ENCODE data around the gene CCT5. TPM values are rescaled to one million over a fixed set of nuclear protein-coding genes. Genes with fewer than 3 reads are reported as not detected.
"Not testable (repeated sequence)": the region's sequence is repeated elsewhere in the genome, so short reads cannot be mapped to it uniquely, and the experiment has no call there.

The CCT5 gene
- polyA plus RNA-seq, 4 donors: 152 to 270 (median 258) TPM

DNA sequence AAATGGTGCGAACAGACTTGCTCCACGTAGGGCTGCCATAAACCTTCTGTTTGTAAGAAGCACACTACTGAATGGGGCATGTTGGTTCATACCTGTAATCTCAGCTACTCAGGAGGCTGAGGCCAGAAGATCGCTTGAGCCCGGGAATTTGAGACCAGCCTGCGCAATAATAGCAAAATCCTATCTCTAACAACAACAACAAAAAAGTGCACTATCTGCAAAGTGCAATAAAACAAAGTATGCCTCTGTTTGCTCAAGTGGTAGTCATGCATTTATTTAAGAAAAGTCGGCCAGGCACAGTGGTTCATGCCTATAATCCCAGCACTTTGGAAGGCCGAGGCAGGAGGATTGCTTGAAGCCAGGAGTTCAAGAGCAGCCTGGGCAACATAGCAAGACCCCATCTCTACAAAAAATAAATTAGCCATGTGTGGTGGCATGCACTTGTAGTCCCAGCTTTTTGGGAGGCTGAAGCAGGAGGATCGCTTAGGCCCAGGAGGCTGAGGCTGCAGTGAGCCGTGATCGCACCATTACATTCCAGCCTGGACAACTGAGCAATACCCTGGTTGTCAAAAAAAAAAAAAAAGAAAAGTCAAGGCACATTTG lies 5.6 kb upstream of the CCT5 start:
- no peak for DNase-seq (ENCODE audit: low read depth in 4 of 4, low spot score in 3 of 4)

DNA sequence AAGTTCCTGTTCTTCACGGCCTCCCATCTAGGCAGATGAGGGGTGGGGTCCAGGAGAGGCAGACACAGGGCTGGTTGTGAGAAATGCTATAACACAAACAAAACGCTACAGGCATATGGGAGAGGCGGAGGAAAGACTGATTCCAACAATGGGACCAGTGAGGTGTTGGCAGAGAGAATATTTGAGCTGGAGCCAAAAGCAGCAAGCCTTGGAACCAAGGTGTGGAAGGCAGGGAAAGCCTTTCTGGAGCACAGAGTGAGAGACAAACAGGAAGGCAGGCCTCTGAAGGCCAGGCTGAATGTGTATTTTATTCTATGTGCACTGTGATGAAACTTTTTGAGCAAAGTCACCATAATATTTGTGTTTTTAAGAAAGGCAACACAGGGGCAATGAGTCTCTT lies 3.3 kb upstream of the CCT5 start:
- DNase-seq (ENCODE audit: low read depth in 4 of 4, low spot score in 3 of 4): no peak

DNA sequence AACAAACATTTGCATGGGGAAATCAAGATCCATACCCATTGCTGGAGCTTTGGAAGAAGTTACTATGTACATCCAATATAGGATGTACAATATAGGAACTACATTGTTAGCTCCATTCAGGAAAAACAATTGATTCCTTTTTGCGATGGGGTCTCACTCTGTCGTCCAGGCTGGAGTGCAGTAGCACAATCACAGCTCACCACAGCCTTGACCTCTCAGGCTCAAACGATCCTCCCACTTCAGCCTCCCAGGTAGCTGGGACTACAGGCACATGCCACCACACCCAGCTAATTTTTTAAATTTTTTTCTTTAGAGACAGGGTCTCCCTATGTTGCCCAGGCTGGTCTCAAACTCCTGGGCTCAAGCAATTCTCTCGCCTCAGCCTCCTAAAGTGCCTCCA lies 2.9 kb upstream of the CCT5 start:
- not testable (repeated sequence) for DNase-seq (ENCODE audit: low read depth in 4 of 4, low spot score in 3 of 4)

DNA sequence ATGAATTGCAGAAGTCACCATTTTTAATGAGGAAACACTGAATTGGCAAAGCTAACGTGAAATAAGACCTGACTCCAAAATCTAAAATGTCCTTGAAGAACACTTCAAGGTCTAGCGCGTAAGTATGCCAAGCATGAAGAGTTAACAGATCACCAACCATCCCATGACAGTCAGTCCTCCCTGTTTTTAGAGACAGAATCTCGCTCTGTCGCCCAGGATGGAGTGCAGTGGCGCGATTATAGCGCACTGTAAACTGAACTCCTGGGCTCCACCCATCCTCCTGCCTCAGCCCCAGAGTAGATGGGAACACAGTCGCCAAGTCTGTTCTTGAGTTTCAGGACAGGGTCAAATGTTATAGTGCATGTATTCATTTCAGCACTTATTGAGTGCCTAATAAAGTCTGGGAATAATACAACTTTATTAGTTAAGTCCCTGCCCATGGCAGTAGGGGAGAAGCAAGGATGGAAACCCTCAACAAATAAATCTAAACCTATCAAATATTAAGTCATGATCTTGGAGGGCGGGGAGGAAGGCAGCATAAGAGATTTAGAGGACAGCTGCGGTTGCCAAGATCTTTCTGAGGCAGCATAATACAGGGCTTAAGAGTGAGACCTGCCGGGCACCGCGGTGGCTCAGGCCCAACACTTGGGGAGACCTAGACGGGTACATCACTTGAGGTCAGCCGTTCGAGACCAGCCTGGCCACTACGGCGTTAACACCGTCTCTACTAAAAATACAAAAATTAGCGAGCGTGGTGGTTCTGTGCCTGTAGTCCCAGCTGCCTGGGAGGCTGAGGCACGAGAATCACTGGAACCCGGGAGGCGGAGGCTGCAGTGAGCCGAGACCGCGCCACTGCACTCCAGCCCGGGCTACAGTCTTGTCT lies 1.5 kb upstream of the CCT5 start:
- DNase-seq (ENCODE audit: low read depth in 4 of 4, low spot score in 3 of 4): no peak

DNA sequence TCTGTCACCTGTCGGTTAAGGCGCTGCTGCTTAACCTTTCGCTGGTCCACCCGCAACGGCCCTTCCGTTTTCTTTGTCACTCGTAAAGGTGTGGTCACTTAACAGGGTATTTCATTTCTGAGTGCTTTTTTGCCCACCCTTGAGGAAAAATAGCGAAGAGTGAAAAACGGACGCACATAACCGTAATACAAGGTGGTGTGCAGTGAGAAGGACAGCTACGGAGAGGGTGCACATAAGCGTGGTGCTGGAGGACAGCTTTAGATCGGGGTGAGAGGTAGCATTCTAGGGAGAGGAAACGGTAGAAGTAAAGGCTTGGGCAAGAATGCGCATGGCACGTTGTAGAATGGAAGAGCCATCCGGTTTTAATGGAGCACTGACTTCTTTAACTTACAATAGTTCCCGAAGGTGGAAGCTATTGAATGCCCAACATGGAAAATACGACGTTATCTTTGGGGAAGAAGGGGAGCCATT lies 761 bp downstream of the CCT5 start:
- no peak for DNase-seq (ENCODE audit: low read depth in 4 of 4, low spot score in 3 of 4)

DNA sequence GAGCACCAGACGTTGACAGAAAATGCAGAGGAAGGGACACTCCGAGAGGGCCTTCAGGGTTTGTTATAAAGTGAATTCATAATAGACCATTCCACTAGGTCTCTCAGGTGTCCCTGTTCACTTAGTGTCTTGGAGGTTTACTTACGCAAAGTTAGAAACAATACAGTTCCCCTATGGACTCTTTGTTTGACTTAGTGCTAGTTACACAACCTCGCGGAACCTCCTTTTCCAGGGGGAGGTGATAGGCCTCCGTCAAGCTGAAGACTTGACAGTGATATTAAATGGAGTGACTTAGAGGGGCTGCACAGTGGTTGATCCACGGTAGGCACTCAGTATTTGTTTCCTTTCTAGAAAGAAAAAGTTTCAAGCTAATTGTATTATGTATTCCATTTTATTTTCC lies 1.3 kb downstream of the CCT5 start:
- DNase-seq (ENCODE audit: low read depth in 4 of 4, low spot score in 3 of 4): no peak

DNA sequence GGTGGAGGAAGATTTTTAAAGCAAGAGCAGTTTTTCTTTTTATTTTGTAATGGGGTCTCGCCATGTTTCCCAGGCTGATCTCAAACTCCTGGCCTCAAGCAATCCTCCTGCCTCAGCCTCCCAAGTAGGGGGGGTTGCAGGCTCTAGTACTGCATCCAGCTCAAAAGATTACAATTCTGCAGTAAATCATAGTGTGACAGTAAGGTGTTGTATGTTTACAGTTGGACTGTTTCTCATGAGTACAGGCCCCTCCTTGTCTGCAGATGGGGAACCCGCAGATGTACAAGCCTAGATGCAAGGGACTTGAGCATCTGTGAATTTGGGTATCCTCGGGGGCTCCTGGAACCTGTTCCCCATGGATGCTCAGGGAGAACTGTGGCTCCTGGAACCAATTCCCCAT lies 3.3 kb downstream of the CCT5 start:
- DNase-seq (ENCODE audit: low read depth in 4 of 4, low spot score in 3 of 4): no peak

DNA sequence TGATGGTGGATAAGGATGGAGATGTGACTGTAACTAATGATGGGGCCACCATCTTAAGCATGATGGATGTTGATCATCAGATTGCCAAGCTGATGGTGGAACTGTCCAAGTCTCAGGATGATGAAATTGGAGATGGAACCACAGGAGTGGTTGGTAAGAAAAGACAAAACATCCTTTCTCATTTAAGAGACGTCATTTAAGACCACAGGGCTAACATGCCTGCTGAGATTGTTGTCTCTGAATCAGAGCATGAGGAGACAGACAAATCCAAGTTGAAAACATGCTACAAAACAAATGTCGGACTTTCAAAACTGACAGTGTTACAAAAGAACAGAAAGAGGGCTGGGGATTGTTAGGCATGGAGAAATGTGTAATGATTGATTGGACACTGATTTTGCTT lies 4.6 kb downstream of the CCT5 start:
- DNase-seq (ENCODE audit: low read depth in 4 of 4, low spot score in 3 of 4): no peak

DNA sequence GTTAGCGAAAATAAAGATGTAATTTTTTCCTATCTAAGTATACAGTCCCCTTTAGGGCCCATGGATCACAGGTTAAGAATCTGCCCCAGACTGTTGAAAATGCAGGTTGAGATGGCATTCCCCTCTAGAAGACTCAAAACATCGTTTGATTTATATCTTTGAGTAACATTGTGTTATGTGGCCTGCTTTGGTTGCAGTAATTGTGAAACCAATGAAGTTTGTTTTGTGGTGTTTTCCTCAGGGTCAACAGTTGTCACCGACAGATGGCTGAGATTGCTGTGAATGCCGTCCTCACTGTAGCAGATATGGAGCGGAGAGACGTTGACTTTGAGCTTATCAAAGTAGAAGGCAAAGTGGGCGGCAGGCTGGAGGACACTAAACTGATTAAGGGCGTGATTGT lies 7.8 kb downstream of the CCT5 start:
- DNase-seq (ENCODE audit: low read depth in 4 of 4, low spot score in 3 of 4): no peak

DNA sequence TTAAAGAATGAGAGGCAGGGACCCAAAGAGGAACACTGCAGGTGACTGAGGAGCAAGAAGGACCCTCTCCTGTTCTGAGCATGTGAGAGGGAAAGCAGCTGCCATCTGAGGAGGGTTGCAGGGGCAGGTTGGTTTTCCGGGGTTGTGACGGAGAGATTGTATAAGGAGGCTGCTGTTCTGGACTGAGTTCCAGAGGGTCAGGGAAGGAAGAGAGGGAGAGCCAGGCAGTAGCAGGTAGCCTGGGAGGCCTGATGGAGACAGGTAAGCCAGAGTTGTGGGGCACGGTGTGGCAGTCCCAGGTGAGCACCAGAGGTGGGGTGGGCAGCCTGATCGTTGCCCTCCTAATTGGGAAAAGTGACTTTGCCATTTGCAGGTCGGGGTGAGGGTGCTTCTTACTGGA lies 9.8 kb downstream of the CCT5 start:
- no peak for DNase-seq (ENCODE audit: low read depth in 4 of 4, low spot score in 3 of 4)

DNA sequence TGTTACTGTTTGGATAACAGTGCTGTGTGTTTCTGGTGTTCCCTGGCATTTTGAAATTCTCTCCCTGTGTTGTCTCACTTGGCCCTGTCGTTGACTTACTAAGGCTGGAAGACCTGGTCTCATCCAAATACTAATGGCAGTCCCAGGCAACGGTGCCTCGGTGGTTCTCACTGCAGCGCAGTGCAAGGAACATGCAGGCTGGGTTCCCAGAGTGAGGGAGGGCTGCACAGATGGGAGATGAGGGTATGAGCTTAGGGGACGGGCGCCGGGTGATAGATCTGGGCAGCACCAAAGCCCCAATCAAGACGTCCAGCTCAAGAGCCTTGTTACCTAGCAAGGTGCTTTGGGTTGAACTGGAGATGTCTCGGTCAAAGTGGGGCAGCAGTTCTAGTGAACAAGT lies 11.0 kb downstream of the CCT5 start:
- no peak for DNase-seq (ENCODE audit: low read depth in 4 of 4, low spot score in 3 of 4)

DNA sequence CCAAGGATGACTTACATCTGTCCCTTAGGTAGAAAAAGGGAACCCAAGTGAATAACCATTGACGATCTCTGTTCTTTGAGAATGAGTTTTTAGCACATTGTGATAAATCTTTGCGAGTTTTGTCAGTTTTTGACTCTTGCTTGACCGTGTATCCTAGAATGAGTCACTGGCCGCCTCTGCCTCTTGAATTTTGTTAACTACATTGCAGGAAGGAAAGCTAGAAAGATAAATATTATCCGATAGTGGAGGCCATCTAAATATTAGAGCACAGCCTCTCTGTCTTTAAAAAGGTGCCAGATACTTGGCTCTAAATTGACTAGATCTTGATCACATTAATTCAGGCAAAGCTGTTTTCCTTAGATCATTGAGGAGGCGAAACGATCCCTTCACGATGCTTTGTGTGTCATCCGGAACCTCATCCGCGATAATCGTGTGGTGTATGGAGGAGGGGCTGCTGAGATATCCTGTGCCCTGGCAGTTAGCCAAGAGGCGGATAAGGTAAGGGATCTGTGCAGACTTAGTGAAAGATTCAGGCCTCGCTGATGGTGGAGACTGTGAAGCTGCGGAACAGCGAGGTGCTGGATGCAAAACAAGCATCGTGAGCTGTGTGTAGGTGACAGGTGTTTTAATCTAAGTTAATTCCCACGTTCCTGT lies 12.2 kb downstream of the CCT5 start:
- DNase-seq (ENCODE audit: low read depth in 4 of 4, low spot score in 3 of 4): no peak

DNA sequence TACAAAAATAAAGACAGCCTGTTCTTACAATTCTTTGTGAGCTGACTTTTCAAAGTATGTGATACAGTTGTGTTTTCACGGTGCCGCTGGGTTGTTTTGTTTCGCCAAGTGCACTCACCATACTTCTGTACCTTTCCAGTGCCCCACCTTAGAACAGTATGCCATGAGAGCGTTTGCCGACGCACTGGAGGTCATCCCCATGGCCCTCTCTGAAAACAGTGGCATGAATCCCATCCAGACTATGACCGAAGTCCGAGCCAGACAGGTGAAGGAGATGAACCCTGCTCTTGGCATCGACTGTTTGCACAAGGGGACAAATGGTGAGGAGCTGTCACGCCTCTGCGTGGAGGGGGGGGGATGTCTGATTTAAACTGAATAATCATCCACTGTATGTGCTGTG lies 12.9 kb downstream of the CCT5 start:
- DNase-seq (ENCODE audit: low read depth in 4 of 4, low spot score in 3 of 4): no peak

DNA sequence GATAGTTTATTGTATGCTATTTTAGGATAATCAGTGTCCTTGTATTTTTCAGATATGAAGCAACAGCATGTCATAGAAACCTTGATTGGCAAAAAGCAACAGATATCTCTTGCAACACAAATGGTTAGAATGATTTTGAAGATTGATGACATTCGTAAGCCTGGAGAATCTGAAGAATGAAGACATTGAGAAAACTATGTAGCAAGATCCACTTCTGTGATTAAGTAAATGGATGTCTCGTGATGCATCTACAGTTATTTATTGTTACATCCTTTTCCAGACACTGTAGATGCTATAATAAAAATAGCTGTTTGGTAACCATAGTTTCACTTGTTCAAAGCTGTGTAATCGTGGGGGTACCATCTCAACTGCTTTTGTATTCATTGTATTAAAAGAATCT lies 14.5 kb downstream of the CCT5 start:
- DNase-seq (ENCODE audit: low read depth in 4 of 4, low spot score in 3 of 4): no peak

DNA sequence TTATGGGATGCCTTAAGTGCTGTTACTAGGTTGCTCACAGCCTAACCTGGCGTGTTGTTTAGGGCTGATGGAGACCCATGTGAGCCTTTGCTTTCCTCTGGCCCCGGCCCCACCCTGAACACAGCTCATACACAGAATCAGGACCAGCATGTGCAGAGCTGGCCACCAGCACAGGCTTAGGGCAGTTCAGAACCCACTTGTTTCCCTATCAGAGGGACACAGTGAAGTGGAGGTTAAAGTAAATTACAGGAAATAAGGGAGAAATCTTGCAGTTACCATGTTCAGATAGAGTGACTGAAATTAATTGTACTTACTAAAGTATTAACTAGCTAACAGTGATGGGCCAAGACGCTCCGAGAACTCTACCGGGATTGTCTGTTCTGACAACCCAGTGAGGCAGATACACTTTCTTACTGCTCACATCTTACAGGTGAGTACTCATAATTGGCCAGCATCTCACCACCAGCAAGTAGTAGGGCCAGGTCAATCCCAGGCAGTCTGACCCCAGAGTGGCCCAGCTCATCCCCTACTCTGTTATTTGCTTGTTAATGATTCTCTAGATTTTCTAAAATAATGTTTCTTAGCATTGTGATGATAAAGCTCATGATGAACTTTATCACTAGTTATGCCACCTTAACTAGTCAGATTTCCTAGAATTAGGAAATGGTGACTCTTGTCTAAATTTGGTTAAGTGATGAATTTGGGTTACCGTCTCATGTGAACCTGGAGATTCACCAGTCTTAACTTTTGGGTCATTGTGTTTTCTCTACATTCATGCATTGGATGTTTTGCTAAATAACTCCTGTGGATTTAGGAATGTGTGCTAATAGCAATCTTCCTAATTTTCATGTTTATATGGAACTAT lies 15.4 kb downstream of the CCT5 start:
- no peak for DNase-seq (ENCODE audit: low read depth in 4 of 4, low spot score in 3 of 4)

DNA sequence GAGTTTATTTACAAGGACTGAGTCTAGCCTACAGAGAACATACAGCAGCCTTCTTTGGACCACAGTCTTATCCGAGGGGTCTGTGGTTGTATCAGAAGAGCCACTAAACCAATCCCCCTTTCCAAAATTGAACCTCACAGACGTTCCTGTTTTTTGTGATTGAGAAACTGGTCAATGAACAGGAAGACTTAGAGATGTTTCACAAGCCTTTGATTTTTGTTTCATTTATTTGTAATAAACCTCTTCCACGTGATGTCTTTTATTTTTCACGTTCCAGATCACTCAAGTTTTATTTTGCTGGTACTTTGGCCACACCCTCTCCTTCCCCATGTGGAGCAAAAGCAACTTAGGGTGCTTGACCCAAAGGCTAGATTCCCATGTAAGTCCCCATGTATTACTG lies 16.1 kb downstream of the CCT5 start:
- no peak for DNase-seq (ENCODE audit: low read depth in 4 of 4, low spot score in 3 of 4)

DNA sequence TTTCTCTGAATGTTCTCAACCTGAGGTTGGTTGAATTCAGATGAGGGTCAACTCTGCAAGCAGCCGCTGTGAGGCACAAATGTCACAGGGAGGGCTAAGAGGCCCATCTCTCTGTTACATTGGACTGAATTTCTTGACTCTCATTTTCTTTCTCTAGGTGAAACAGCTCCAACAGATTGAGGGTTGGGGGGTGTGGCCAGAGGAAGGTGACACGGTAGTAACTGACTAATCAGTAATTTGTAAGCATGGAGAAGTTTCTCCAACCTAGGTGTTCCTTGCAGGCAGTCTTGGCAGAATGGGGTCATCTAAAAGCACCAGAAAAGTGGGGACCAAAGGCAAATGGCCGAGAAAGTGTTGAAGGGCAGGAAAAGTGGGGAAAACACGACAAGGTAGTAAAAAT lies 16.8 kb downstream of the CCT5 start:
- DNase-seq (ENCODE audit: low read depth in 4 of 4, low spot score in 3 of 4): no peak

DNA sequence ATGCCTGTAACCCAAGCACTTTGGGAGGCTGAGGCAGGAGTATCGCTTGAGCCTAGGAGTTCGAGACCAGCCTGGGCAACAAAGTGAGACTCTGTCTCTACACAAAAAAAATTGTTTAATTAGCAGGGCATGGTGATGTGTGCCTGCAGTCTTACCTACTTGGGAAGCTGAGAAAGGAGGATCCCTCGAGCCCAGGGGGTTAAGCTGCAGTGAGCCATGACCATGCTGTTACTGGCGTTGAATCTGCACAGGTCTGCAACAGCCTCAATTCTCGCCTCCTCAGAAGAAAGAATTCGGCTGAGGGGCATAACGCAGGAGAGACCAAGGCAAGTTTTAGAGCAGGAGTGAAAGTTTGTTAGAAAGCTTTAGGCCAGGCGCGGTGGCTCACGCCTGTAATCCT lies 18.0 kb downstream of the CCT5 start:
- no peak for DNase-seq (ENCODE audit: low read depth in 4 of 4, low spot score in 3 of 4)

DNA sequence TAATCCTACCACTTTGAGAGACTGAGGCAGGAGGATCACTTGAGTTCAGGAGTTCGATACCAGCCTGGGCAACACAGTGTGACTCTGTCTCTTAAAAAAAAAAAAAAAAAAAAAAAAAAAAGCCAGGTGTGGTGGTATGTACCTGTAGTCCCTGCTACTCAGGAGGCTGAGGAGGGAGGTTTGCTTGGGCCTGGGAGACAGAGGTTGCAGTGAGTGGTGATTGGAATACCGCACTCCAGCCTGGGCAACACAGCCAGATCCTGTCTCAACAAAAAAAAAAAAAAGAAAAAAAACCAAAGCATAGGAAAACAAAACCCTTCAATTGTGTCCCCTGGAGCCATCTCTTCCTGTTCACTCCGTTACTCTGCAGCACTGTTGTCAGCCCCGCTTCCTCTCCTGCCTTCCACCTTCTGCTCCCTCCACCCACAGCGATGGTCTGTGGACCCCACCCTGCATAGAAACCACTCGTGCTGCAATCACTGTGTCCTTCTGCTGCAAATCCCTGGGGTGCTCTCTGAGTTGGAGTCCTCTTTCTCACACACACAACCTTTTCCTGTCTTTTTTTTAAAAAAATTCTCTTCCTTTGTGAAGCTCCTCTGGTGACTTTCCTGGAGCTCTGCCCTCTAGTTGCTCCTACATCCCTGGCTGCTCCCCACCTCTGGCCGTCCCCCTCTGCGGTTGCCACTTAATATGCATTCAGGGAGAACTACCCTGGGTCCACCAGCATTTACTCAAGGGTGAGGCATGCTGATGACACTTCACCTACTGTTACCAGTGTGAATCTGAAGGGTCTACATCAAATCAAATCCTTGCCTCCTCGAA lies 22.2 kb downstream of the CCT5 start:
- DNase-seq (ENCODE audit: low read depth in 4 of 4, low spot score in 3 of 4): no peak

DNA sequence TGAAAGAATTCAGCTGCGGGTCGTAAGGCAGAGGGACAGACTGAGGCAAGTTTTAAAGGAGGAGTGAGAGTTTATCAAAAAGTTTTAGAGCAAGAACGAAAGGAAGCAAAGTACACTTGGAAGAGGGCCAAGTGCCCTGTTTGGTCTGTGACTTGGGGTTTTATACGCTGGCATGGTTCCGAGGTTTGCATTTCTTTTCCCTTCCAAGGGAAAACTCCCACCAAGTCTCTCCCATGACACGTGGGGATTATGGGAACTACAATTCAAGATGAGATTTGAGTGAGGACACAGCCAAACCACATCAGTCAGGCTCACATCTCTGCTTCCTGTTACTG lies 22.8 kb downstream of the CCT5 start:
- not testable (repeated sequence) for DNase-seq (ENCODE audit: low read depth in 4 of 4, low spot score in 3 of 4)
